Mucosa of descending colon (tissue), 3 donors: ENCODE results near the gene CENPC. TPM values are rescaled to one million over a fixed set of nuclear protein-coding genes. Genes with fewer than 3 reads are reported as not detected.

Experiments used
- ATAC-seq: fragments of 200-7000 bp; cut with Tn5 transposase; one replicate; pipeline ENCODE4 v1.9.1; 2020; ENCODE audit warnings: mild to moderate bottlenecking, moderate library complexity
- DNase-seq, 3 donors: peaks; one replicate each; pipeline ENCODE4 v3.0.0-alpha.2; 2020
- H3K36me3 ChIP-seq: fragments of 200-600 bp; one replicate; pipeline ENCODE4 v1.8.0; 2021; ENCODE audit warnings: low read depth, mild to moderate bottlenecking
- H3K4me1 ChIP-seq: fragments of 200-600 bp; one replicate; pipeline ENCODE4 v1.8.0; 2021; ENCODE audit warnings: low read depth, mild to moderate bottlenecking
- H3K4me3 ChIP-seq: fragments of 200-600 bp; one replicate; pipeline ENCODE4 v1.8.0; 2021; ENCODE audit warnings: mild to moderate bottlenecking
- H3K9me3 ChIP-seq: fragments of 200-600 bp; one replicate; pipeline ENCODE4 v1.8.0; 2021; ENCODE audit warnings: mild to moderate bottlenecking
- CTCF ChIP-seq: fragments of 200-600 bp; IDR thresholded peaks from one replicate; pipeline ENCODE4 v1.8.0; 2022; ENCODE audit warnings: antibody characterized with exemption, mild to moderate bottlenecking
- intact Hi-C, 2 donors: fragments of 100-400 bp; cut with DNase I in 1 of 2; cut with micrococcal nuclease in 1 of 2; formaldehyde crosslinking; loops; one replicate each; pipeline versions ENCODE4 v1.11.0 to v1.11.1; 2022; cut with DNase I, micrococcal nuclease
- total RNA-seq, 3 donors: library from RNA; stranded (reverse); fragmentation: NEBNext Ultra II Directional in 2 of 3; extraction: Animal tissue kit (Norgen Biotek cat#: 25700) in 2 of 3; gene quantifications; one replicate each; pipeline versions ENCODE4 v1.2.1 to v1.2.4, GENCODE V29; 2021 to 2023
- donor health status: DM: no; HTN: no; CAD: no; lungs with moderate emphysema.
- donor health status: DM: no; HTN: no; CAD: no.
- donor health status: DM: no; HTN: yes; CAD: no.

The CENPC gene
- total RNA-seq, 3 donors from 2014 or later = 17.3 to 26.4 (median 26.0) TPM

DNA sequence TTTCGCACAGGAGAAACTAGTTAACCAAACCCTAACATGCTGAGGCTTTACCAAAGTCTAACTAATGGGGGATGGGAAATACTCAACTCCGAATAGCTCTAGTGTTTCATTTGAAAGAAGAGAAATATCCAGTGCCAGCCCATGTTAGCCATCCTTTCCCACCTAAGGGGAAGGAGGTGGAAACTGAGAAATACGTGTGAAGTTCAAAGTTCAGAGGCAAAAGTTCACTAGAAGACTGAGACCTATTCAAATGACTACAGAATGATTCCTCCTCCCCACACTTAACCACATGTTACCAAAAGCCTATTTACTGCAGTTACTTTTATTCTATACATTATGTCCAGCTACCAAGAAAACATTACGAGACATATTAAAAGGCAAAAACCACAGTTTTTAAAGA lies 106.3 kb downstream of the CENPC start:
- Histone ChIP-seq H3K4me1 (no peaks in the 10 kb centered on the region), H3K36me3 (no peaks in the 10 kb centered on the region), H3K9me3 (no peaks in the 10 kb centered on the region), H3K4me3 (no peak overlapping the region)
- no peak for TF ChIP-seq CTCF
- ATAC-seq (no peak), DNase-seq (no peak)
- intact Hi-C loops = no loop called here

- no peaks in the 10 kb centered on the region for H3K4me1 ChIP-seq
- H3K4me3 ChIP-seq = no peak overlapping the region
- no peaks in the 10 kb centered on the region for H3K9me3 ChIP-seq
- TF ChIP-seq CTCF = no peak
- H3K36me3 ChIP-seq = no peaks in the 10 kb centered on the region
- ATAC-seq = peak; percentile 63
- DNase-seq = no peak
- intact Hi-C loops = no loop called here
Measured at GRCh38 chr4:67437974-67438713, 107.2 kb downstream of the CENPC start.

DNA sequence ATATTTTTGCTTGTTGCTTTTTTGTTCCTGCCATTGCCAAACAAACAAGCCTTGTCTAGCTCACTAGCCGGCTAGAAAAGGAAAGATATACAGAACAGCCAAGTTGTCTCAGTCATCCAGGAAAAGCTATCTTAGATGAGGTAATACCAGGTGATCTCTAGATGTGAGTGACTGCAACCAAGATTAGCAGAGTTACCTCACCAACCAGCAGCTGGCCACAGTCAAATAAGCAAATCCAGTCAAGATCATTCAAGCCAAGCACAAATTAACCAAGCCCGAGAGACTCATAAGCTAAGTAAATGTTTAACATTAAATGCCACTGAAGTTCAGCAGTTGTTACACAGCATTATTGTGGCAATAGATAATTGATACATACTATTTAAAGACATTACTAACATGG lies 108.6 kb downstream of the CENPC start:
- intact Hi-C loops = no loop called here
- peak; percentile 83 for ATAC-seq
- TF ChIP-seq CTCF = no peak

DNA sequence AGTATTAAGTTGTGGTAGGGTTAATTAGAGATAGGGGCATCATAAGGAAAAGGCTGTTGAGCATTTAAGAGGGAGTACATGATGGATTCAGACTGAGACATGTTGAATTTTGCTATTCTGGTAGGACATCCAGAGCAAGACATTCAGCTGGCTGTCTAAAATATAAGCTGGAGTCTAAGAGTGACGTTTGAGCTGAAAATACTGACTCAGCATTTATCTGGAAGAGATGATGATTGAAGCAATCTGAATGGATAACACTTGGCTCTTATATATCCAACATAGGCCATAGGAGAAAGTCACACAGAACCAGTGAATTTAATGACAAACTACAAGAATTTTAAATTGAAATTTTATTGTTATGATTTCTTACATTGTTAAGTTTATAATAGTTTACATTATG lies 114.3 kb downstream of the CENPC start:
- no peaks in the 10 kb centered on the region for H3K9me3 ChIP-seq
- no peaks in the 10 kb centered on the region for H3K4me1 ChIP-seq
- H3K4me3 ChIP-seq = no peak overlapping the region
- intact Hi-C loops = no loop called here
- ATAC-seq (no peak), DNase-seq (no peak)
- no peaks in the 10 kb centered on the region for H3K36me3 ChIP-seq
- TF ChIP-seq CTCF = no peak

More for the DNA sequence above, 108.6 kb downstream of the CENPC start:
- Histone ChIP-seq H3K4me3 (no peak overlapping the region), H3K4me1 (no peaks in the 10 kb centered on the region), H3K36me3 (no peaks in the 10 kb centered on the region), H3K9me3 (no peaks in the 10 kb centered on the region)
- DNase-seq = no peak

- TF ChIP-seq CTCF = no peak
- H3K9me3 ChIP-seq = no peaks in the 10 kb centered on the region
- no peaks in the 10 kb centered on the region for H3K36me3 ChIP-seq
- no peak for ATAC-seq
- no peak overlapping the region for H3K4me3 ChIP-seq
- H3K4me1 ChIP-seq = no peaks in the 10 kb centered on the region
- intact Hi-C loops = no loop called here
- no peak for DNase-seq
Measured at GRCh38 chr4:67428819-67429218, 116.5 kb downstream of the CENPC start.

Other genes with a start within 250 kb of the CENPC start
- under 1 TPM; 0.25 to 0.53 (median 0.32) TPM for gene STAP1, start 13.2 kb upstream of the CENPC start, total RNA-seq
- gene UBA6, start 155.7 kb upstream of the CENPC start, total RNA-seq = 10 to 100 TPM; 35.1 to 49.2 (median 47.9) TPM
- not detected for gene GNRHR, start 208.9 kb upstream of the CENPC start, total RNA-seq